ENCODE results near the gene SNX7. TPM values are rescaled to one million over a fixed set of nuclear protein-coding genes. Genes with fewer than 3 reads are reported as not detected.

SNX7 gene
- total RNA-seq, 2 experiments from 2014 or later: 0.18 TPM; not detected in 1

- CTCF ChIA-PET: no interaction called here
- DNase-seq: no peak
- Mint-ChIP-seq H3K27ac (no peak overlapping the region), H3K27me3 (peaks cover 6% of the 10 kb centered on the region), H3K9me3 (no peaks in the 10 kb centered on the region), H3K4me1 (no peaks in the 10 kb centered on the region), H3K36me3 (ENCODE audit: low read depth) (no peaks in the 10 kb centered on the region), H3K4me3 (no peak overlapping the region)
- POLR2A ChIA-PET: no interaction called here
These were observed 43.5 kb downstream of the SNX7 start for GRCh38 chr1:98704971-98705370.

GRCh38 chr1:98705591-98705990 lies 44.1 kb downstream of the SNX7 start:
- ChIA-PET POLR2A (no interaction called here), CTCF (no interaction called here)
- Mint-ChIP-seq H3K4me1 (no peaks in the 10 kb centered on the region), H3K27me3 (peaks cover 6% of the 10 kb centered on the region), H3K4me3 (no peak overlapping the region), H3K9me3 (no peaks in the 10 kb centered on the region), H3K36me3 (ENCODE audit: low read depth) (no peaks in the 10 kb centered on the region), H3K27ac (no peak overlapping the region)
- DNase-seq: no peak

DNA sequence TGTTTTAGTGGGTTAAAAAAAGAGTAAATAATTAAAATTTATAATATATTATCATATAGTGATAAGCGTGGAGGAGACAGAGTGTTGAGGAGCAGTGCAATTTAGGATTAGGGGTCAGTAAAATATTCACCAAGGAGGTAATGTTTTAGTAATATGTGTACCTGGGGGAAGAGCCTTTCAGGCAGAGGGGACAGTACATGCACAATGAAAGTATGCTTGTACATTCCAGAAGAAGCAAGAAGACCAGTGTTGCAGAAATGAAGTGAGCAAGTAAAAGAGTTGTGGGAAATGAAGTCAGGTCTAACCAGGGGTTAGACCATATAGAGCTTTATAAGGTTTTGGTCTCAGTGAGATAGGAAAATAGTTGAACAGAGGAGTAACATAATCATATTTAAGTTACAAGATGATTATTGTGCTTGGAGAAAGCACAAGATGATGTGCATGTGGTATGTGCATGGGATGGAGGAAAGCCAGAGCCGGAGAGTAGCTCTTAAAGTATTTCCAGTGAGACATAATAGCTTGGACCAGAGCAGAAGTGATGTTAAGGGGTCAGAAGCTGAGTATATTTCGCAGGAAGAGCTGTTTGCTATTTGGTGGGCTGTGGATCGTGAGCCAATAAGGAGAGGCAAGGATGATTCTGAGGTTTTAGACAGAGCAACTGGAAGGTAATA lies 44.8 kb downstream of the SNX7 start:
- CTCF ChIA-PET: no interaction called here
- H3K27me3 Mint-ChIP-seq: peaks cover 6% of the 10 kb centered on the region

DNA sequence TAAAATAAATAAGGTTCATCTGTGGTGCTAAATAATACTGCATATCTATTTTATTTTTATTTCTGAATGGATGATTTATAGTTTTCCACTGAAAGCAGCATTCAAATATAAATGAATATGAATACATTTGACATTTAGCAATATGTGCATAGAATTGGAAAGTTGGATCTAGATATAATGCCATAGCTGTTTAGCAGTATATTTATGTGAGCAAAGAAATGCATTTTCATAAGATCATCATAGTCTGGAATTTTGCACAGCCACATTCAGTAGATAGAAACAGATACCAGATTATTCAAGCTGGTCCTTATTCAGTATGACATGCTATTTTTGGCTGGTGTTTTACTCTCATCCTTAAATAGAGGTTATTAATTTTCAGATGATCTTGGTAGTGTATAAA lies 46.0 kb downstream of the SNX7 start:
- Mint-ChIP-seq H3K4me1 (no peaks in the 10 kb centered on the region), H3K27me3 (peaks cover 6% of the 10 kb centered on the region)
- POLR2A ChIA-PET: no interaction called here

More for the DNA sequence above, 44.8 kb downstream of the SNX7 start:
- H3K4me3 Mint-ChIP-seq: no peak overlapping the region
- no peak for DNase-seq
- H3K9me3 Mint-ChIP-seq: no peaks in the 10 kb centered on the region
- H3K4me1 Mint-ChIP-seq: no peaks in the 10 kb centered on the region
- POLR2A ChIA-PET: no interaction called here
- H3K36me3 Mint-ChIP-seq (ENCODE audit: low read depth): no peaks in the 10 kb centered on the region
- no peak overlapping the region for H3K27ac Mint-ChIP-seq

GRCh38 chr1:98709906-98710305 lies 48.4 kb downstream of the SNX7 start:
- POLR2A ChIA-PET: no interaction called here
- DNase-seq: no peak
- Mint-ChIP-seq H3K27me3 (peaks cover 5% of the 10 kb centered on the region), H3K4me3 (no peak overlapping the region), H3K27ac (no peak overlapping the region), H3K36me3 (ENCODE audit: low read depth) (no peaks in the 10 kb centered on the region), H3K4me1 (no peaks in the 10 kb centered on the region), H3K9me3 (no peaks in the 10 kb centered on the region)
- CTCF ChIA-PET: no interaction called here

More for the DNA sequence above, 46.0 kb downstream of the SNX7 start:
- H3K9me3 Mint-ChIP-seq: no peaks in the 10 kb centered on the region
- DNase-seq: no peak
- CTCF ChIA-PET: no interaction called here
- no peak overlapping the region for H3K27ac Mint-ChIP-seq
- no peaks in the 10 kb centered on the region for H3K36me3 Mint-ChIP-seq (ENCODE audit: low read depth)
- no peak overlapping the region for H3K4me3 Mint-ChIP-seq

DNA sequence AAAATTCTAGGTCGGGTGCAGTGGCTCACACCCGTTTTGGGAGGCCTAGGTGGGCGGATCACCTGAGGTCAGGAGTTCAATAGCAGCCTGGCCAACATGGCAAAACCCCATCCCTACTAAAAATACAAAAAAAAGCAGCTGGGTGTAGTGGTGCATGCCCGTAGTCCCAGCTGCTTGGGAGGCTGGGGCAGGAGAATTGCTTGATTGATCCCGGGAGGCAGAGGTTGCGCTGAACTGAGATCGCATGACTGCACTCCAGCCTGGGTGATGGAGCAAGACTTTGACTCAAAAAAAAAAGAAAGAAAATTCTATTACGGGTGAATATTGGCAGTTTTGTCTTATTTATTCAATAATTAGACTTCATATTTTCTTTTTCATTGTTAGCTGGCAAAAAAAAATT lies 62.1 kb downstream of the SNX7 start:
- ChIA-PET CTCF (no interaction called here), POLR2A (no interaction called here)
- Mint-ChIP-seq H3K9me3 (no peaks in the 10 kb centered on the region), H3K27me3 (peaks cover 3% of the 10 kb centered on the region), H3K27ac (no peak overlapping the region), H3K36me3 (ENCODE audit: low read depth) (no peaks in the 10 kb centered on the region), H3K4me1 (no peaks in the 10 kb centered on the region), H3K4me3 (no peak overlapping the region)
- no peak for DNase-seq

- CTCF ChIA-PET: no interaction called here
- POLR2A ChIA-PET: no interaction called here
- Mint-ChIP-seq H3K4me1 (no peaks in the 10 kb centered on the region), H3K27me3 (peaks cover 6% of the 10 kb centered on the region), H3K4me3 (no peak overlapping the region), H3K36me3 (ENCODE audit: low read depth) (no peaks in the 10 kb centered on the region), H3K9me3 (no peaks in the 10 kb centered on the region), H3K27ac (no peak overlapping the region)
- no peak for DNase-seq
These were observed 71.7 kb downstream of the SNX7 start for GRCh38 chr1:98732985-98733781.

- no peaks in the 10 kb centered on the region for H3K9me3 Mint-ChIP-seq
- H3K36me3 Mint-ChIP-seq (ENCODE audit: low read depth): no peaks in the 10 kb centered on the region
- H3K27ac Mint-ChIP-seq: no peak overlapping the region
- no peak overlapping the region for H3K4me3 Mint-ChIP-seq
- peaks cover 6% of the 10 kb centered on the region for H3K27me3 Mint-ChIP-seq
- no peak for DNase-seq
- no peaks in the 10 kb centered on the region for H3K4me1 Mint-ChIP-seq
- ChIA-PET POLR2A (no interaction called here), CTCF (no interaction called here)
These were observed 72.2 kb downstream of the SNX7 start for GRCh38 chr1:98733782-98734112.

DNA sequence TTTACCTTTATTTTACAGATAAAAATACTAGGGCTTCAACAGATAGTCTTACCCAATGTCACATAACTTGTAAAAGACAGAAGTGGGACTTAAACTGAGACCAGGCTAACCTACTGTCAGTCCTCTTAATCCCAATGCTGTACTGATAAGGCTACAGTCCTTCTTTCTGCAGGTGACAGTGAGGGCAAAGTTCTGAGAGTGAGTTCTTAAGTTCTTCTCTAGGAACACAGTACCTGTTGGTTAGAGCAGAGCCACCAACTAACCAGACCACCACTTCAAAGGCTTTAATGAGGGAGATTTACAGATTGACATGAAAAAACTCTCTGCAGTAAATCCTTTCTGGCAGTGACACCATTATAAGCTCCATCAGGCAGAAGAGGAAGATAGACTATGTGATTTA lies 74.2 kb downstream of the SNX7 start:
- H3K4me3 Mint-ChIP-seq: no peak overlapping the region
- POLR2A ChIA-PET: no interaction called here
- H3K4me1 Mint-ChIP-seq: no peaks in the 10 kb centered on the region
- H3K9me3 Mint-ChIP-seq: no peaks in the 10 kb centered on the region
- H3K36me3 Mint-ChIP-seq (ENCODE audit: low read depth): no peaks in the 10 kb centered on the region
- H3K27ac Mint-ChIP-seq: no peak overlapping the region
- peaks cover 3% of the 10 kb centered on the region for H3K27me3 Mint-ChIP-seq
- DNase-seq: no peak
- CTCF ChIA-PET: no interaction called here

GRCh38 chr1:98737835-98738234 lies 76.3 kb downstream of the SNX7 start:
- Mint-ChIP-seq H3K4me1 (no peaks in the 10 kb centered on the region), H3K9me3 (no peaks in the 10 kb centered on the region), H3K27me3 (peaks cover 3% of the 10 kb centered on the region), H3K4me3 (no peak overlapping the region), H3K27ac (no peak overlapping the region), H3K36me3 (ENCODE audit: low read depth) (no peaks in the 10 kb centered on the region)
- ChIA-PET POLR2A (no interaction called here), CTCF (interaction anchor here (1.3 to 1.9 kb wide), 2 partner anchors 11 to 27 kb away, joined by 3 to 6 read pairs; no protein-coding TSS in a partner anchor)
- no peak for DNase-seq

GRCh38 chr1:98739762-98740161 lies 78.2 kb downstream of the SNX7 start:
- H3K27ac Mint-ChIP-seq: no peak overlapping the region
- no peaks in the 10 kb centered on the region for H3K9me3 Mint-ChIP-seq
- H3K4me1 Mint-ChIP-seq: no peaks in the 10 kb centered on the region
- peaks cover 2% of the 10 kb centered on the region for H3K27me3 Mint-ChIP-seq
- no peaks in the 10 kb centered on the region for H3K36me3 Mint-ChIP-seq (ENCODE audit: low read depth)
- ChIA-PET CTCF (no interaction called here), POLR2A (no interaction called here)
- no peak overlapping the region for H3K4me3 Mint-ChIP-seq
- DNase-seq: no peak

DNA sequence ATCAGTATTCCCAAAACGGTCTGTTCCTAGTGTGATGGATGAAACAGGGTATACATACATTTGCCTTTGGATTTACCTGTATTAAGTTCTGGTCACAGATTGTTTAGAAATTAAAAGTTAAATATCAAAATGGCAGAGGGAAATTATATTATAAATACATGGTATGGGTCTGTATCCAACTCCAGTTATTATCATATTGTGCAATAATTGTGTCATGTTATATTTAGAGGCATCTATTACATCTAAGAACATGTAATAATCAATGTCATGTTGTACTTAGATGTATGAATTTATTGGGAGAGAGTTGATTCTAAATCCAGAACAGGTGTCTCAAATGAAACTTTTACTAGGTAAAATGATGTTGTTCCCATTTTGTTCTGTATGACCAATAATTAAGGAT lies 79.6 kb downstream of the SNX7 start:
- Mint-ChIP-seq H3K4me3 (no peak overlapping the region), H3K36me3 (ENCODE audit: low read depth) (no peaks in the 10 kb centered on the region), H3K4me1 (no peaks in the 10 kb centered on the region), H3K27me3 (peaks cover 2% of the 10 kb centered on the region), H3K9me3 (no peaks in the 10 kb centered on the region), H3K27ac (no peak overlapping the region)
- CTCF ChIA-PET: no interaction called here
- POLR2A ChIA-PET: interaction anchor here (0.6 kb wide), 1 partner anchor 155 kb away, joined by 7 read pairs; no protein-coding TSS in a partner anchor
- no peak for DNase-seq

DNA sequence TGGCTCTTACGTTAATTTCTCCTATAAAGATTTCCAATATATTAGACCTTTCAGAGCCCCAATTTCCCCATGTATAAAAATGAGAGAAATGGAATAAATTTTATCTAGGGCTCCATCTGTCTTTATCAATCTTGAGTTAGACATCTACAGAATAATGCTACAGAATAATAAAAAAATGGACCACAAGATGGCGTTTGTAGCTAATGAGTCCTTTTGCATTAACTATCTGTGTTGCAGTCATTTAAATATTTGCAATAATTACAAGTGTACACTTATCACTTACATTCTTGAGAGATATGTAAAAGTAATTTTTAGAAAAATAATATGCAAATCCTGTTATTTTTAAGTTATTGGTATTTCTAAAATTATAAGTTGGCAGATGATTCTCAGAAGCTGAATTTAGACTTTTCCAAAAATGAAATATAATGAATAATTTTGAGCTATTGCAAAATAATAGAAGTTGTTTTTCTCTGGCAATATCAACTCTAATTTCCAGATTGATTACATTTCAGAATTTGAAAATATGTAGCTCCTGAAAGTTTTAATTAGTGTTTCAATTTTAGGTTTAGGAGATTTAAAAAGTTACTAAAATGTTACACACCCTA lies 87.7 kb downstream of the SNX7 start:
- no peaks in the 10 kb centered on the region for H3K4me1 Mint-ChIP-seq

GRCh38 chr1:98754176-98754575 lies 92.7 kb downstream of the SNX7 start:
- Mint-ChIP-seq H3K9me3 (no peaks in the 10 kb centered on the region), H3K4me3 (no peak overlapping the region), H3K36me3 (ENCODE audit: low read depth) (no peaks in the 10 kb centered on the region), H3K27ac (no peak overlapping the region), H3K4me1 (no peaks in the 10 kb centered on the region), H3K27me3 (no peaks in the 10 kb centered on the region)
- CTCF ChIA-PET: no interaction called here
- no peak for DNase-seq
- POLR2A ChIA-PET: no interaction called here

More for the DNA sequence above, 87.7 kb downstream of the SNX7 start:
- Mint-ChIP-seq H3K9me3 (no peaks in the 10 kb centered on the region), H3K27ac (no peak overlapping the region), H3K36me3 (ENCODE audit: low read depth) (no peaks in the 10 kb centered on the region), H3K27me3 (peaks cover under 1% of the 10 kb centered on the region), H3K4me3 (no peak overlapping the region)
- no peak for DNase-seq
- ChIA-PET CTCF (interaction anchor here (0.9 to 2.8 kb wide), 6 partner anchors 10 to 46 kb away, joined by 3 to 14 read pairs (median 4); no protein-coding TSS in a partner anchor), POLR2A (no interaction called here)
